ENCODE results near the gene D2HGDH. TPM values are rescaled to one million over a fixed set of nuclear protein-coding genes. Genes with fewer than 3 reads are reported as not detected.
"Not testable (repeated sequence)": the region's sequence is repeated elsewhere in the genome, so short reads cannot be mapped to it uniquely, and the experiment has no call there.

The D2HGDH gene
- total RNA-seq, 1 experiment from 2014 or later = 53.3 TPM

DNA sequence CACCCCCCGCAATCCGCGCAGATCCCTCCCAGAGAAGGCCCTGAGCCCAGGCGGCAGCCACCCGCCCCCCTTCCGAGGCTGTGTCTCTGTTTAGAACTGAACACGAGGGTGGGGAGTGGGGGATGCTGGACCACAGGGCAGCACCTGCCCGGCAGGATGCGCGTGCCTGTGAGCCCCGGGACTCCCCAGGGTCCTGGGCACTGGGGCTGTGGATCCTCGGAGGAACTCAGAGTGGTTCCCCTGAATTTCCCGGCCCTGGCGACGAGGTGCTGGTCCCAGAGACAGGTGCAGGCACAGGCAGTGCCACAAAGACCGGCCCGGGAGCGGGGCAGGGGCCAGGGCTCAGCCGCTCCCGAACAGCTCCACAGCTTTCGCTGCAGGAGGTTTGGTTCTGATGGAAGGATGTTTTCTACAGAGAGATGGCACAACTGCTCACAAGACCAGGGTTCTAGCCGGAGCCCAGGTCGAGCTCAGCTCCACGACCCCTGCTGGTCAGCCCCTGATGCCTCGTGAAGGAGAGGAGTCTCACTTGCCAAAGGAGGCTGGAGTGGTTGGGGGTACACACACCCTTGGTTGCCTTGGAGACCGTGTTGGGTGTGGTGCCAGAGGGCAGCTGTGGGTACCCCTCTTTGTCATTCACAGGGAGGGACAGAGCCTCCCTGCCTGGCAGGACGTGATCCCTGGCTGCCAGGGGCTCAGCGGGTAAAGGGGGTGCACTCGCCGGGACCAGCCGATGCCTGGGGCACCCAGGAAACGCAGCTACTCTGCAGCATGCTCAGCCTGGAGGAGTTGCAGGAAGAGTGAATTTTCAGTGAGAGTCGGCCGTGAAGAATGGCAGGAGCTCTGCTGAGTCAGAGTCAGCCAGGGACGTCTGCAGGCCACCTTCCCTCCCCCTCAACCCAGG lies 70.1 kb downstream of the D2HGDH start:
- no peaks in the 10 kb centered on the region for H3K4me1 Mint-ChIP-seq (ENCODE audit: low read depth, unreplicated experiment)
- no peak overlapping the region for H3K4me3 Mint-ChIP-seq (ENCODE audit: low read depth, unreplicated experiment)
- intact Hi-C loops (cut with micrococcal nuclease; ENCODE audit: unreplicated experiment) = no loop called here
- no peaks in the 10 kb centered on the region for H3K36me3 Mint-ChIP-seq (ENCODE audit: insufficient read depth, unreplicated experiment)
- no peaks in the 10 kb centered on the region for H3K9me3 Mint-ChIP-seq (ENCODE audit: low read depth, unreplicated experiment)
- H3K27me3 Mint-ChIP-seq (ENCODE audit: unreplicated experiment) = peaks cover 52% of the 10 kb centered on the region
- TF ChIP-seq, protein P1, sequence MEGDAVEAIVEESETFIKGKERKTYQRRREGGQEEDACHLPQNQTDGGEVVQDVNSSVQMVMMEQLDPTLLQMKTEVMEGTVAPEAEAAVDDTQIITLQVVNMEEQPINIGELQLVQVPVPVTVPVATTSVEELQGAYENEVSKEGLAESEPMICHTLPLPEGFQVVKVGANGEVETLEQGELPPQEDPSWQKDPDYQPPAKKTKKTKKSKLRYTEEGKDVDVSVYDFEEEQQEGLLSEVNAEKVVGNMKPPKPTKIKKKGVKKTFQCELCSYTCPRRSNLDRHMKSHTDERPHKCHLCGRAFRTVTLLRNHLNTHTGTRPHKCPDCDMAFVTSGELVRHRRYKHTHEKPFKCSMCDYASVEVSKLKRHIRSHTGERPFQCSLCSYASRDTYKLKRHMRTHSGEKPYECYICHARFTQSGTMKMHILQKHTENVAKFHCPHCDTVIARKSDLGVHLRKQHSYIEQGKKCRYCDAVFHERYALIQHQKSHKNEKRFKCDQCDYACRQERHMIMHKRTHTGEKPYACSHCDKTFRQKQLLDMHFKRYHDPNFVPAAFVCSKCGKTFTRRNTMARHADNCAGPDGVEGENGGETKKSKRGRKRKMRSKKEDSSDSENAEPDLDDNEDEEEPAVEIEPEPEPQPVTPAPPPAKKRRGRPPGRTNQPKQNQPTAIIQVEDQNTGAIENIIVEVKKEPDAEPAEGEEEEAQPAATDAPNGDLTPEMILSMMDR (IDR thresholded peaks at IDR 0.05; ENCODE audit: unreplicated experiment) = no peak
- BruUV-seq (replicated peaks) = no TSS peak
- H3K27ac Mint-ChIP-seq (ENCODE audit: unreplicated experiment) = no peak overlapping the region
- DNase-seq = no peak
- CTCF ChIA-PET = interaction anchor here (0.5 kb wide), 1 partner anchor 95 kb away, joined by 5 read pairs; no protein-coding TSS in a partner anchor

DNA sequence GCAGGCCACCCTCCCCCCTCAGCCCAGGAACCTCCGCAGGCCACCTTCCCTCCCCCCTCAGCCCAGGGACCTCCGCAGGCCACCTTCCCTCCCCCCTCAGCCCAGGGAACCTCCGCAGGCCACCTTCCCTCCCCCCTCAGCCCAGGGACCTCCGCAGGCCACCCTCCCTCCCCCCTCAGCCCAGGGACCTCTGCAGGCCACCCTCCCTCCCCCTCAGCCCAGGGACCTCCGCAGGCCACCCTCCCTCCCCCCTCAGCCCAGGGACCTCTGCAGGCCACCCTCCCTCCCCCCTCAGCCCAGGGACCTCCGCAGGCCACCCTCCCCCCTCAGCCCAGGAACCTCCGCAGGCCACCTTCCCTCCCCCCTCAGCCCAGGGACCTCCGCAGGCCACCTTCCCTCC lies 71.8 kb downstream of the D2HGDH start:
- peaks cover 50% of the 10 kb centered on the region for H3K27me3 Mint-ChIP-seq (ENCODE audit: unreplicated experiment)
- BruUV-seq (replicated peaks); H3K4me3 Mint-ChIP-seq (ENCODE audit: low read depth, unreplicated experiment); H3K36me3 Mint-ChIP-seq (ENCODE audit: insufficient read depth, unreplicated experiment); DNase-seq; CTCF ChIA-PET; H3K9me3 Mint-ChIP-seq (ENCODE audit: low read depth, unreplicated experiment); intact Hi-C loops (cut with micrococcal nuclease; ENCODE audit: unreplicated experiment); H3K27ac Mint-ChIP-seq (ENCODE audit: unreplicated experiment); H3K4me1 Mint-ChIP-seq (ENCODE audit: low read depth, unreplicated experiment): not testable (repeated sequence)

DNA sequence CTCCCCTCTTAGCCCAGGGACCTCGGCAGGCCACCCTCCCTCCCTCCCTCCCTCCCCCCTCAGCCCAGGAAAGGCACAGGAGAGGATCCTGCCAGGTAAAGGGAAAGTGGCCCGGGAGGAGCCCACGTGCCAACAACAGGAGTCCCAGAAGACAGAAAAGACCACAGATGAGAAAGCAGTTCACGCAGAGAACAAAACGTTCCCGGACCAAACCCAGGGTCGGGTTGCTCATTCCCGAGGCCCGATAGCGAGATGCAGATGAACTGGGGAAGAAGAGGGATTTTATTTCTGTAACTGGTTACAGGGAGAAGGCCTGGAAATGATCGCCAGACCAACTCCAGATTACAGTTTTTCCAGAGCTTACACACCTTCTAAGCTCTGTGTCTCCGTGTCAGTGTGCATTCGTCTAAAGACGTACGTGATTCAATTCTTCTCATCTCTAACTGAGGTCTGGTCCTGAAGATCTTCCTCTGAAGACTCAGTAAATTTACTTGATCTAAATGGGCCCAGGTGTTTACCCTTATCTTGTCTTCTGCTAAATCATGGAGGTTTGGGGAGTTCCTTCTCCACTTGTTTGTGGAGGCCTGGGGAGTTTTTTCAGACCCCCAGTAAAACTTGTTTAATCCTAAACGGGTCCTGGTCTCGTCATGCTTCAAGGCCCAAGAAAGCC lies 73.8 kb downstream of the D2HGDH start:
- Mint-ChIP-seq H3K4me1 (ENCODE audit: low read depth, unreplicated experiment) (no peaks in the 10 kb centered on the region), H3K27ac (ENCODE audit: unreplicated experiment) (no peak overlapping the region), H3K36me3 (ENCODE audit: insufficient read depth, unreplicated experiment) (no peaks in the 10 kb centered on the region), H3K9me3 (ENCODE audit: low read depth, unreplicated experiment) (no peaks in the 10 kb centered on the region), H3K27me3 (ENCODE audit: unreplicated experiment) (peaks cover 30% of the 10 kb centered on the region), H3K4me3 (ENCODE audit: low read depth, unreplicated experiment) (no peak overlapping the region)
- no TSS peak for BruUV-seq (replicated peaks)
- TF ChIP-seq, protein P1 (IDR thresholded peaks at IDR 0.05; ENCODE audit: unreplicated experiment) = no peak
- DNase-seq = no peak
- intact Hi-C loops (cut with micrococcal nuclease; ENCODE audit: unreplicated experiment) = no loop called here
- CTCF ChIA-PET = no interaction called here

DNA sequence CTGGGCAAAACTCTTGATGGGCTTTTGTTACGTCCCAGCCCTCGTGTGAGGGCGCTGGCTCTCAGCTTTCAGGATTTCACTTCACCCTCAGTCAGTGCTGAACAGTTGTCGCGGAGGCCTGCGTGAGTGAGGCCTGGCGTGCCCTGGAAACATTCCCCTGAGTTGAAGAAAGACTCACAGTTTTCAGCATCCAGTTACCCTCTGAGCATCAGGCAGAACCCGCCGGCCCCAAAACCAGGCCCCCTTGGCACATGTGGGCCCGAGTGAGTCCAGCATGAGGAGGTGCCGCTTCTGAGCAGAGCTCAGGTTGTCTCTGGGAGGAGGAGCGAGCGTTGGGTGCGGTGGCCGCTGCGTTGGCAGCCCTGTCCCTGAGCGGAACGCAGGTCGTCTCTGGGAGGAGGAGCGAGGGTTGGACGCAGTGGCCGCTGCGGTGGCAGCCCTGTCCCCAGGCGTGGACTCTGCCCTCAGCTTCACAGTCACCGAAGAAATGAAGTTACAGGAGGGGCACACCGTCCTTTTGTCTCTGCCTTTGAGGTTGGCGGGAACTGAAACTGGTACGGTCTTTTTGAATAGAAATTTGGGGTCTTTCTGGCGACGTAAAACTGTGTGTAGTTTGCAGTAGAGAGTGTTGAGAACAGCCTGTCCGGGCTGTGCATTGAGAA lies 74.4 kb downstream of the D2HGDH start, which contains the start of gene NEU4:
Gene NEU4 (plus strand): TSS at position 473 of the 662 bp plus-strand sequence. CDS start 5,292 bp downstream, outside the sequence.
- H3K4me3 Mint-ChIP-seq (ENCODE audit: low read depth, unreplicated experiment) = no peak within 1 kb of the TSS
- peaks cover 23% of the 10 kb centered on the region for H3K27me3 Mint-ChIP-seq (ENCODE audit: unreplicated experiment)
- no TSS peak for BruUV-seq (replicated peaks)
- H3K27ac Mint-ChIP-seq (ENCODE audit: unreplicated experiment) = no peak within 1 kb of the TSS
- CTCF ChIA-PET = no interaction called here
- no peaks in the 10 kb centered on the region for H3K9me3 Mint-ChIP-seq (ENCODE audit: low read depth, unreplicated experiment)
- H3K4me1 Mint-ChIP-seq (ENCODE audit: low read depth, unreplicated experiment) = no peaks in the 10 kb centered on the region
- no peak for DNase-seq
- TF ChIP-seq, protein P1 (IDR thresholded peaks at IDR 0.05; ENCODE audit: unreplicated experiment) = no peak
- intact Hi-C loops (cut with micrococcal nuclease; ENCODE audit: unreplicated experiment) = no loop called here
- H3K36me3 Mint-ChIP-seq (ENCODE audit: insufficient read depth, unreplicated experiment) = no peaks in the 10 kb centered on the region
